Kidney (tissue), 14 donors: ENCODE measurements around the gene AMDHD1. TPM values are rescaled to one million over a fixed set of nuclear protein-coding genes. Genes with fewer than 3 reads are reported as not detected.

Experiments used
- DNase-seq, 5 donors: peaks; one replicate each; pipeline ENCODE4 v3.0.0-alpha.2; 2013 to 2020
- FAIRE-seq: peaks from 2 replicates; lab custom pipeline; 2012; peaks lifted over from hg19 to GRCh38; lab: Jason Lieb, UNC
- H3K27ac ChIP-seq, 2 donors: one replicate each; pipeline ENCODE4 v1.7.0; 2013; ENCODE audit warnings: low read depth in 2 of 2, low read length in 2 of 2, inconsistent platforms in 1 of 2
- H3K27me3 ChIP-seq: one replicate; pipeline ENCODE4 v1.7.1; 2013; ENCODE audit warnings: low read length, inconsistent platforms; ENCODE audit not compliant: control insufficient read depth, insufficient read depth
- H3K36me3 ChIP-seq, 3 donors: one replicate each; pipeline versions ENCODE4 v1.7.0 to v1.7.1; 2013; ENCODE audit warnings: low read length in 3 of 3, control low read depth in 1 of 3, inconsistent platforms in 1 of 3; ENCODE audit not compliant: insufficient read depth in 3 of 3, control insufficient read depth in 2 of 3
- H3K4me1 ChIP-seq, 3 donors: one replicate each; pipeline versions ENCODE4 v1.7.0 to v1.7.1; 2013; ENCODE audit warnings: low read length in 3 of 3, inconsistent platforms in 1 of 3, low read depth in 1 of 3; ENCODE audit not compliant: control insufficient read depth in 2 of 3, insufficient read depth in 2 of 3
- H3K4me3 ChIP-seq, 3 donors: one replicate each; pipeline versions ENCODE4 v1.7.0 to v1.8.1; 2013; ENCODE audit warnings: low read length in 3 of 3, control low read depth in 1 of 3, inconsistent platforms in 1 of 3
- H3K9ac ChIP-seq, 3 donors: one replicate each; pipeline versions ENCODE4 v1.7.0 to v1.7.1; 2013; ENCODE audit warnings: low read length in 3 of 3, control low read depth in 1 of 3, inconsistent platforms in 1 of 3
- H3K9me3 ChIP-seq, 3 donors: one replicate each; pipeline versions ENCODE4 v1.7.0 to v1.7.1; 2013; ENCODE audit warnings: low read length in 3 of 3, control low read depth in 1 of 3, inconsistent platforms in 1 of 3; ENCODE audit not compliant: control insufficient read depth in 2 of 3, insufficient read depth in 1 of 3
- CTCF ChIP-seq: IDR thresholded peaks from 3 replicates; pipeline ENCODE4 v1.5.1; 2012; ENCODE audit warnings: mild to moderate bottlenecking, moderate library complexity, borderline replicate concordance; ENCODE audit not compliant: insufficient read depth; ENCODE audit errors: extremely low read depth
- intact Hi-C: fragments of 100-400 bp; cut with DNase I; formaldehyde crosslinking; loops from one replicate; pipeline ENCODE4 v1.11.1; 2022
- polyA plus RNA-seq: library from polyadenylated mRNA; stranded (reverse); fragments of 350-450 nt; fragmentation: Illumina TruSeq; extraction: RNeasy Lipid Tissue Mini Kit (QIAGEN cat#74804); gene quantifications from one replicate; pipeline ENCODE4 v1.2.3, GENCODE V29; 2014; ENCODE audit warnings: low read depth, low replicate concordance; ENCODE audit not compliant: insufficient read depth
- total RNA-seq: library from RNA; stranded (reverse); fragmentation: NEBNext Ultra II Directional; extraction: Animal tissue kit (Norgen Biotek cat#: 25700); gene quantifications from one replicate; pipeline ENCODE4 v1.2.1, GENCODE V29; 2021
- donor health status: control.
- donor health status: control.
- donor health status: control.
- donor health status: control.
- donor health status: control.
- donor health status: DM: yes; HTN: yes; CAD: no.
- donor health status: Normal renal cell carcinoma (clear cell type).

Gene AMDHD1
- total and polyA plus RNA-seq, 2 donors from 2014 or later, result 1.2 to 5.9 TPM

GRCh38 chr12:95956557-95957145 lies 13.5 kb downstream of the AMDHD1 start:
- no peak for FAIRE-seq

GRCh38 chr12:95959107-95959506 lies 16.0 kb downstream of the AMDHD1 start:
- Histone ChIP-seq H3K27me3 (no peaks in the 10 kb centered on the region), H3K9me3 (no peaks in the 10 kb centered on the region), H3K4me1 (no peaks in the 10 kb centered on the region), H3K9ac (no peak overlapping the region), H3K36me3 (no peaks in the 10 kb centered on the region), H3K27ac (no peak overlapping the region), H3K4me3 (no peak overlapping the region)
- no peak for TF ChIP-seq CTCF
- no peak for FAIRE-seq
- peak in 1 of 5 donors; percentile 14 for DNase-seq
- intact Hi-C loops, result no loop called here

More at GRCh38 chr12:95956557-95957145, 13.5 kb downstream of the AMDHD1 start:
- Histone ChIP-seq H3K36me3 (no peaks in the 10 kb centered on the region), H3K9me3 (no peaks in the 10 kb centered on the region), H3K9ac (no peak overlapping the region), H3K4me1 (no peaks in the 10 kb centered on the region), H3K27me3 (no peaks in the 10 kb centered on the region), H3K4me3 (no peak overlapping the region), H3K27ac (no peak overlapping the region)
- intact Hi-C loops, result no loop called here
- TF ChIP-seq CTCF, result no peak
- no peak for DNase-seq

GRCh38 chr12:95960241-95960640 lies 17.1 kb downstream of the AMDHD1 start:
- Histone ChIP-seq H3K9ac (no peak overlapping the region), H3K9me3 (no peaks in the 10 kb centered on the region), H3K27ac (no peak overlapping the region), H3K4me3 (no peak overlapping the region), H3K27me3 (no peaks in the 10 kb centered on the region), H3K4me1 (no peaks in the 10 kb centered on the region), H3K36me3 (no peaks in the 10 kb centered on the region)
- FAIRE-seq (no peak), DNase-seq (no peak)
- intact Hi-C loops, result no loop called here
- TF ChIP-seq CTCF, result no peak

- intact Hi-C loops, result no loop called here
- H3K36me3 ChIP-seq, result no peaks in the 10 kb centered on the region
- H3K9me3 ChIP-seq, result no peaks in the 10 kb centered on the region
- H3K27me3 ChIP-seq, result no peaks in the 10 kb centered on the region
- no peak overlapping the region for H3K4me3 ChIP-seq
- H3K4me1 ChIP-seq, result peaks cover 0 to 5% (median 0%) of the 10 kb centered on the region in 3 donors
- no peak for DNase-seq
- no peak for TF ChIP-seq CTCF
- no peak overlapping the region for H3K27ac ChIP-seq
- H3K9ac ChIP-seq, result no peak overlapping the region
- FAIRE-seq, result no peak
Measured at GRCh38 chr12:95962222-95962621, 19.1 kb downstream of the AMDHD1 start.
